VCaP (cell line): ENCODE measurements around the gene PPP2R2C.

Source experiments
- H3K27ac ChIP-seq: fragments of 450-650 bp; 2 replicates; pipeline ENCODE4 v1.5.1; 2017
- CTCF ChIP-seq: fragments of 450-650 bp; conservative IDR thresholded peaks from 2 replicates; pipeline ENCODE4 v1.5.1; 2017; ENCODE audit warnings: mild to moderate bottlenecking, moderate library complexity

PPP2R2C gene

GRCh38 chr4:6378493-6379445 is 93.6 kb downstream of the PPP2R2C start:
- H3K27ac ChIP-seq: no peak overlapping the region
- TF ChIP-seq CTCF: no peak

DNA sequence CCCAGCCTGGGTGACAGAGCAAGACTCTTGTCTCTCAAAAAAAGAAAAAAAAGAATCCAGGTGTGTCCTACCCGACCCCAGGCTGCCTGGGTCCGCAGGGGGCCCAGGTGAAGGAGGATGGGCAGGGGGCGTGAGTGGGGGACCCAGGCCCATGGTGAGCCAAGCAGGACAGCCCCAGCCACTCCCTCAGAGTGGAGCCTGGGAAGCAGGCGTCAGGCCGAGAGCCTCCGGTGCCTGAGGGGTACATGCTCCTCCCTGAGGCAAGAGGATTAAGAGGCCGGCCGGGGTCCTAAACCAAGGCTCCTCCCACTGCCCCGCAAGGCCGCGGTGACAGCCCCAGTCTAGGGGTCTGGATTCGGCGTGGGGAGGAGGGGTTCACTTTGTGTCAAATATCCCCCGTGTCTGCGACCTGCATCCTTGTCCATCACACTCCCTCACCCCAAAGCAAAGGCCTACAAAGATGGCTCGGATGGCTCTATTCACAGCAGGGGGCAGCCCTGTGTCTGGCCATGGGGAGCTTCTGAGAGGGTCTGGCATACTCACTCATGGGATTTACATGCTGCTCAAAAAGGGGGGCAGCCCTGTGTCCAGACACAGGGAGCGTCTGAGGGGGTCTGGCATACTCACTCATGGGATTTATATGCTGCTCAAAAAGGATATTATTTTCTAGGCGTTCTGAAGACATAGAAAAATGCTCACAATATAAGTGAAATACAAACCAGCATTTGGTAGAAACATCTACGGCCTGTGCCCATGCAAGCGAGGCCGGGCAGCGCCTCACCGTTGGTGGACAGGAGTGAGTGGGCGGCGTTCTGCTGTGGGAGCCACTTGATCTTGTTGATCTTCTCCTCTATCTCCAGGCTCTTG is 94.6 kb downstream of the PPP2R2C start:
- no peak overlapping the region for H3K27ac ChIP-seq

GRCh38 chr4:6375620-6376295 is 96.7 kb downstream of the PPP2R2C start:
- no peak overlapping the region for H3K27ac ChIP-seq
- TF ChIP-seq CTCF: no peak

More for the DNA sequence above, 94.6 kb downstream of the PPP2R2C start:
- TF ChIP-seq CTCF: no peak

- TF ChIP-seq CTCF: no peak
- no peak overlapping the region for H3K27ac ChIP-seq
Observed at GRCh38 chr4:6374575-6374974, 97.8 kb downstream of the PPP2R2C start.

GRCh38 chr4:6373541-6374410 is 98.6 kb downstream of the PPP2R2C start:
- TF ChIP-seq CTCF: no peak
- H3K27ac ChIP-seq: no peak overlapping the region

- no peak for TF ChIP-seq CTCF
- no peak overlapping the region for H3K27ac ChIP-seq
Observed at GRCh38 chr4:6372649-6373525, 99.5 kb downstream of the PPP2R2C start.
